Osteocyte (in vitro differentiated cells): ENCODE data around the gene GRIP2. TPM values are rescaled to one million over a fixed set of nuclear protein-coding genes. Genes with fewer than 3 reads are reported as not detected.
A peak's percentile ranks its signal among the peaks of the same experiment; 100 is the strongest.

ENCODE experiments used
- DNase-seq: peaks from one replicate; pipeline ENCODE4 v3.0.0; 2021; ENCODE audit warnings: mixed read lengths; ENCODE audit not compliant: unreplicated experiment; ENCODE audit errors: extremely low spot score
- H3K27ac Mint-ChIP-seq: one replicate; pipeline ENCODE4 v1.8.0; 2021; ENCODE audit warnings: mild to moderate bottlenecking, mixed read lengths; ENCODE audit not compliant: unreplicated experiment
- H3K27me3 Mint-ChIP-seq: one replicate; pipeline ENCODE4 v1.8.0; 2021; ENCODE audit warnings: mixed read lengths; ENCODE audit not compliant: unreplicated experiment
- H3K36me3 Mint-ChIP-seq: one replicate; pipeline ENCODE4 v1.8.0; 2021; ENCODE audit warnings: mixed read lengths; ENCODE audit not compliant: unreplicated experiment
- H3K4me1 Mint-ChIP-seq: one replicate; pipeline ENCODE4 v1.8.0; 2021; ENCODE audit warnings: mixed read lengths; ENCODE audit not compliant: unreplicated experiment
- H3K4me3 Mint-ChIP-seq: one replicate; pipeline ENCODE4 v1.8.0; 2021; ENCODE audit warnings: mild to moderate bottlenecking, moderate library complexity, mixed read lengths; ENCODE audit not compliant: unreplicated experiment
- H3K9me3 Mint-ChIP-seq: one replicate; pipeline ENCODE4 v1.8.0; 2021; ENCODE audit warnings: mixed read lengths; ENCODE audit not compliant: unreplicated experiment
- total RNA-seq: library from RNA; stranded (reverse); gene quantifications from 2 replicates; pipeline ENCODE4 v1.2.1, GENCODE V29; 2021
- TF ChIP-seq, protein P1 (sequence below): fragments of 200-600 bp; sonication (generic); IDR thresholded peaks from 2 replicates; pipeline ENCODE4 v1.5.0; 2021; ENCODE audit warnings: antibody characterized with exemption, mild to moderate bottlenecking, moderate library complexity

Gene GRIP2
- total RNA-seq, 1 donor from 2014 or later: 0.35 TPM

DNA sequence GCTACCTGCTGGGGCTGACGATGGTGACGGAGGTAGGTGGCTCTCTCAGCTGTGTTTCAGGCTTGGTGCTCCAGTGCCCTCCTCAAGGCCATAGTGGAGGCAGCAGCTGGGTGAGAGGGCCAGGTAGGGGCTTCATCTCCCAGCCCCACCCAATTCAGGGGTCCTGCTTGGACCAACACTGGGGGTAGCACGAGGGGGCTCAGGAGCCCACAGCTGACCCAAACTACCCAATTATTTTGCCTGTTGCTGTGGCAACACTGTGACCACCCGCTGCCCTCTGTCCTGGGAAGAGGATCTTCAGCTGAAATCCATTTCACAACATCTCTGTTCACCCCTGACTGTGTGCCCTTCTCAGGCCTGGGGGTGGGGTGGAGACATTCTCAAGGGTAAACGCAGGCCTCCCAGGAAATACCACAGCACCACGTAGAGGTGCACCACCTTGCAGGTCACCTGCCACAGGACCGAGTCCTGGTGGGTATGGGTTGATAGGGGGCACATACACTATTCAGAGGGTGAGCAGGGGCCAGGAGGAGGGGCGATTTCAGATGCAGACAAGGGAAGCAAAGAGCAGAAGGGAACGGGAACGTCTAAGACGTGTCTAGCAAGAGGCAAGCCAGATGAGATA is 62.7 kb downstream of the GRIP2 start:
- Mint-ChIP-seq H3K36me3 (peaks cover 41% of the 10 kb centered on the region), H3K4me1 (peaks cover 41% of the 10 kb centered on the region), H3K4me3 (no peak overlapping the region), H3K27me3 (no peaks in the 10 kb centered on the region), H3K27ac (no peak overlapping the region), H3K9me3 (no peaks in the 10 kb centered on the region)
- DNase-seq: no peak
- TF ChIP-seq, protein P1, sequence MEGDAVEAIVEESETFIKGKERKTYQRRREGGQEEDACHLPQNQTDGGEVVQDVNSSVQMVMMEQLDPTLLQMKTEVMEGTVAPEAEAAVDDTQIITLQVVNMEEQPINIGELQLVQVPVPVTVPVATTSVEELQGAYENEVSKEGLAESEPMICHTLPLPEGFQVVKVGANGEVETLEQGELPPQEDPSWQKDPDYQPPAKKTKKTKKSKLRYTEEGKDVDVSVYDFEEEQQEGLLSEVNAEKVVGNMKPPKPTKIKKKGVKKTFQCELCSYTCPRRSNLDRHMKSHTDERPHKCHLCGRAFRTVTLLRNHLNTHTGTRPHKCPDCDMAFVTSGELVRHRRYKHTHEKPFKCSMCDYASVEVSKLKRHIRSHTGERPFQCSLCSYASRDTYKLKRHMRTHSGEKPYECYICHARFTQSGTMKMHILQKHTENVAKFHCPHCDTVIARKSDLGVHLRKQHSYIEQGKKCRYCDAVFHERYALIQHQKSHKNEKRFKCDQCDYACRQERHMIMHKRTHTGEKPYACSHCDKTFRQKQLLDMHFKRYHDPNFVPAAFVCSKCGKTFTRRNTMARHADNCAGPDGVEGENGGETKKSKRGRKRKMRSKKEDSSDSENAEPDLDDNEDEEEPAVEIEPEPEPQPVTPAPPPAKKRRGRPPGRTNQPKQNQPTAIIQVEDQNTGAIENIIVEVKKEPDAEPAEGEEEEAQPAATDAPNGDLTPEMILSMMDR: no peak

DNA sequence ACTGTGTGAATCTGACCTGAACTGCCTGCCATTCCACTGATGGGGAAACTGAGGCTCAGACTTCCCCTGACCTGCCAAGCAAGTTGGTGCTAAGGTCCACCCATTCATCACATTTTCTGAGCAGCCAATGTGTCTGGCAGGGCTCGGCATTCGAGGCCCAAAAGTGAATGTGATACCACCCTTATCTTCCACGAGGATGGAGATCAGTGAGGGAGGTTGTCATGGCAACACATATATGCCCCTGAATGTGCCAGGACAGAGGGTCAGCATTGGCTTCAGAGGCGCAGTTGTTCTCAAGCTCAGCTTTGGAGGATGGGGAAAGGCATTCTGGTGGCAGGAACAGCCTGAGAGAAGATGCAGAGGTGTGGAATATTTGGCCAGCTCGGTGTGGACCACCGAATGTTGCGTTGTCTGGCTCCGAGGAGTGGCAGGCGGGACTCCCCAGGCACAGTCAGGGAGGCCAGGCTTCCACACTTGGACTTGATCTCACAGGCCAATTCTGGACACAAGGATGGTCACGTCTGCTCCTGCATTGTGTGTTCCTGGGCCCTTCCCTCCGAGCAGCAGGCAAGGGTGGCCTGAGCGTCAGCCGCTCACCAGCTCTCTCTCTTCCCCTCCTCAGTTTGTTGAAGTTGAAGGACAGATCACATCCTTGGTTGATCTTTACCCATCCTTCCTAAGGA is 63.4 kb downstream of the GRIP2 start:
- H3K27ac Mint-ChIP-seq: no peak overlapping the region
- H3K9me3 Mint-ChIP-seq: no peaks in the 10 kb centered on the region
- H3K4me3 Mint-ChIP-seq: no peak overlapping the region
- peaks cover 39% of the 10 kb centered on the region for H3K36me3 Mint-ChIP-seq
- peaks cover 41% of the 10 kb centered on the region for H3K4me1 Mint-ChIP-seq
- TF ChIP-seq, protein P1: no peak
- no peak for DNase-seq
- no peaks in the 10 kb centered on the region for H3K27me3 Mint-ChIP-seq

DNA sequence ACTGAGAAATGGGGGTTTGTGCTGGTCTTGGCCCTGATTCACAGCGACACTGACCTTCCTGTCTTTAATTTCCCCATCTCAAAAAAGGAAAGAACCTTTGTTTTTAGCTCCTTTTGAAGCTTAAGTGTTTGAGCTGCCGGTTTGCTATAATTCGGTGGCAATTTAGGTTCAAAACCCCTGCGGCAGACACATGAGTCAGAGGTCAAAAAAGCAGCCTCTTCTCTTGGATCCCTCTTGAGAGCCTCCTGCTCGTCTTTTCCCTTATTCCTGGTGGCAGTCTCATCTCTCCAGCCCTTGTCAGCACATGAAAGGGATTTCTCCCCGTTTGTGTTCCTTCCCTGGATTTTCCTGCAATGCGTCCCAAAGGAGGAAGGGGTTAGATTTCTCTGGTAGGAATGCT is 64.5 kb downstream of the GRIP2 start:
- Mint-ChIP-seq H3K27me3 (no peaks in the 10 kb centered on the region), H3K27ac (no peak overlapping the region), H3K4me1 (peaks cover 44% of the 10 kb centered on the region), H3K4me3 (no peak overlapping the region), H3K36me3 (peaks cover 30% of the 10 kb centered on the region), H3K9me3 (no peaks in the 10 kb centered on the region)
- DNase-seq: no peak
- TF ChIP-seq, protein P1: no peak

DNA sequence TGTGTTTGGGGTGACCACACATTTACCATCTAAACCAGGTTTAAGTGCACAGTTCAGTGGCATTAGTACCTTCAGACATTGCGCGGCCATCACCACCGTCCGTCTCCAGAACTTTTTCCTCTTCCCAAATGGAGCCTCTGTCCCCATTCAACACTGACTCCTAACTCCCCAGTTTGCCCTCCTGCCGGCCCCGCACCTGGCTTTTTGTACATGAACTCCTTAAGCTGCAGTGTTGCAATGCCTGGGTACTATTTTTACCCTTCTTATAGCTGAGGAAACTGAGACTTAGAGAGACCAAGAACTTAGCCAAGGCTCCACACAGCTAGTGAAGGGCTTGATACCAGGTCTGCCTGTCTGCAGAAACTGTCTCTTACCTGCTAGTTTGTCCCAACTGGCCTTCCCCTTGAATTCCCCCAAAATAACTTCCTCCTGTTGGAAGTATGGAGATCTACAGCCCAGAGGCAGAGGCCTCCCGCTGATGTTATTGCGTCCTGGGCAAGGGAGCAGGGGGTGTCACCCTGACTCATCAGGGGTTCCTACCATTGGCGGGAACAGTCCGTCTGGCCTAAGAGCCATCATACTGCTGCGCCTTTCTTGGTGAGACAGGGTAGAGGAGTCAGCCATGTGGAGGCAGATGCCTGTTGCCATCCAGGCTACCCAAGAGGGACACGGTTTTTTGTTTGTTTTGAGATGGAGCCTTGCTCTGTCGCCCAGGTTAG is 65.6 kb downstream of the GRIP2 start:
- peaks cover 30% of the 10 kb centered on the region for H3K36me3 Mint-ChIP-seq
- H3K27me3 Mint-ChIP-seq: no peaks in the 10 kb centered on the region
- no peak for DNase-seq
- no peaks in the 10 kb centered on the region for H3K9me3 Mint-ChIP-seq
- peaks cover 44% of the 10 kb centered on the region for H3K4me1 Mint-ChIP-seq
- H3K4me3 Mint-ChIP-seq: no peak overlapping the region
- TF ChIP-seq, protein P1: no peak
- no peak overlapping the region for H3K27ac Mint-ChIP-seq

DNA sequence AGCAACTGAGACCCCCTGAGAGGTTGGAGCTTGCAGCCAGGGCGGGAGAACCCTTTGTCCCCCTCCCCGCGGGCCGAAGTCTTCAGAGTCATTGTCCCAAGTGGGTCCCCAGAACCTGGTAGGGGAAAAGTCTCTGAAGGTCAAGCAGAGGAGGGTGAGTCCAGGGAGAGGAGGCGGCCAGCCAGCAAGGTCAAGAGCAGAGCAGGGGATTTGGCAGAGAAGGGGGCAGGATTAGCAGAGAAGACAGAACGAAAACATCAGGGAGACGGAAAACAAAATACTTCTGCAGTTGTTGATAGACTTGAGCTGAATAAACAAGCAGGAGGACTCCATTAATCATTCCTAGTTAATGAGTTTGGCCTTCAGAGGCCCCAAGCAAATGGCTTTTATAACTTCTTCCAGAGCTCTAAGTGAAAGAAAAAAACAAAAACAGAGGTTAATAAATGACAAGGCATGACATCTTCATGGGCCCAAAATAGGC is 66.7 kb downstream of the GRIP2 start:
- TF ChIP-seq, protein P1: no peak
- no peak overlapping the region for H3K4me3 Mint-ChIP-seq
- peaks cover 21% of the 10 kb centered on the region for H3K36me3 Mint-ChIP-seq
- no peak for DNase-seq
- no peaks in the 10 kb centered on the region for H3K9me3 Mint-ChIP-seq
- peak overlapping the region; percentile 77 for H3K27ac Mint-ChIP-seq
- H3K27me3 Mint-ChIP-seq: no peaks in the 10 kb centered on the region
- peaks cover 44% of the 10 kb centered on the region for H3K4me1 Mint-ChIP-seq
